ENCODE data around the gene PRM1. TPM values are rescaled to one million over a fixed set of nuclear protein-coding genes. Genes with fewer than 3 reads are reported as not detected.
"Not testable (repeated sequence)": the region's sequence is repeated elsewhere in the genome, so short reads cannot be mapped to it uniquely, and the experiment has no call there.

The PRM1 gene
- polyA plus RNA-seq, 3 donors, result not detected

GRCh38 chr16:11298143-11298900, 17.2 kb upstream of the PRM1 start:
- DNase-seq, result no peak

- DNase-seq, result no peak
Observed at GRCh38 chr16:11297492-11298142, 16.5 kb upstream of the PRM1 start.

DNA sequence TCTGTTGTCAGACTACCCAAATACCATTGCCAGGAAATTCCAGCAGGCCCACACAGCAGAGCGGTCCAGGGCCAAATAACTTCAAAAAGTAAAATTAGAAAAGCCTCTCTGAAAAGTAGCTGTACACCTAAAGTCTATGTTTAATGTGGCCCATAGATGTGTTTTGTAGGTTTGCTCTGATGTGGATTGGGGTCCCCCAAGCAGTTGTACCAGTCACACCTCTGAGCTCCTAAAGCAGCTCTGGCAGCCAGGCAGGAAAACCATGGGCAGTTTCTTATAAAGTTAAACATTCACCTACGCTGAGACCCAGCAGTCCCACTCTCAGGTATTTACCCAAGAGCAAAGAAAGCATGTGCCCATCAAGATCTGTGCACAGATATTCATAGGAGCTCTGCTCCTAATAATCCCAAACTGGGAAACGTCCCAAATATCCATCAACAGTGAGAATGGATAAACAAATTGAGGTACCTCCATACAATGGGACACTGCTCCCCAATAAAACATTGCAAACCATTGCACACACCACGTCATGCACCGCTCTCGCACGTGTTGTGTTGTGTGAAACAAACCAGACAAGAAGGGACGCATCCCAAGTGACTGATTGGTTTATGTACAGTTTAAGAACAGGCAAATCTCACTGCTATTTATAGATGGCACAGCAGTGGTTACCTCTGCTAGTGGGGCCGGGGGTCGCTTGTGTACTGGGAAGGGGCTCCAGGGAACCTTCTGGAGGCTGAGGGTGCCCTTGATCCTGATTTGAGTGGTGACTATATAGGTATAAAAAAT, 15.8 kb upstream of the PRM1 start:
- DNase-seq, result no peak

- DNase-seq, result no peak
Observed at GRCh38 chr16:11296351-11296705, 15.2 kb upstream of the PRM1 start.

GRCh38 chr16:11295672-11296071, 14.5 kb upstream of the PRM1 start:
- no peak for DNase-seq

DNA sequence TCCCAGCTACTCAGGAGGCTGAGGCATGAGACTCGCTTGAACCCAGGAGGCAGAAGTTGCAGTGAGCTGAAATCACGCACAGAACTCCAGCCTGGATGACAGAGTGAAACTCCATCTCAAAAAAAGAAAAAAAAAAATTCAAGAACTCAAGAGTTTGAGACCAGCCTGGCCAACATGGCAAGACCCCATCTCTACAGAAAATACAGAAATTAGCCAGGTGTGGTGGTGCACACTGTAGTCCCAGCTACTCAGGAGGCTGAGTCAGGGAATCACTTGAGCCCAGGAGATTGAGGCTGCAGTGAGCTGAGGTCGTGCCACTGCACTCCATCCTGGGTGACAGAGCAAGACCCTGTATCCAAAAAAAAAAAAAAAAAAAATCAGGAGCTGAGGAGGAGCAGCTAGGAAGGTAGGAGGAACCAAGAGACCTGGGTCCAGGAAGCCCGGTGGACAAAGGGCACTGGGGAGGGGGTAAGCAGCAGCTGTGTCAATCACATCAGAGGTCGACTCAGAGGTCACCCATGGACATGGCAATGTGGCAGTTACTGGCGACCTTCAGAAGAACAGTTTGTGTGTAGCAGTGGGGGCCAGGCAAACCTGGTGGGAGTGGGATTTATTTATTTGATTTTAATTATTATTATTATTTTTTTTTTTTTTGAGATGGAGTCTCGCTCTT, 11.1 kb upstream of the PRM1 start:
- DNase-seq, result no peak

DNA sequence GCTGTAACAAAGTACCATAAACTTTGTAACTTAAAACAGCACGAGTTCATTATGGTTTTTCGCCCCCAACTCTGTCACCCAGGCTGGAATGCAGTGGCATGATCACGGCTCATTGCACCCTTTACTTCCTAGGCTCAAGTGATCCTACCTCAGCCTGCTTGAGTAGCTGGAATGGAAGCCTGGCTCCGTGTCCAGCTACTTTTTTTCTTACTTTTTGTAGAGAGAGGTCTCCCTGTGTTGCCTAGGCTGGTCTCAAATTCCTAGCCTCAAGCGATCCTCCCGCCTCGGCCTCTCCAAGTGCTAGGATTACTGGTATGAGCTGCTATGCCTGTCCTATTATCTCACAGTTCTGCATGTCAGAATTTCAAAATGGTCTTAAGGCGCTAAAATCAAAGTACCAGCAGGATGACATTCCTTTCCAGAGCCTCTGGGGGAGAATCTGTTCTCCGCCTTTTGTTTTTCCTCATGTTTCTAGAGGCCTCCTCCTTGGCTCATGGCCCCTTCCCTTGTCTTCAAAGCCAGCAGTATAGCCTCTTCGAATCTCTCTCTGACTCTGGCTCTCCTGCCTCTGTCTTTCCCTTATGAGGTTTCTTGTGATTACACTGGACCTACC, 10.1 kb upstream of the PRM1 start:
- DNase-seq, result no peak

GRCh38 chr16:11290102-11290893, 9.2 kb upstream of the PRM1 start:
- DNase-seq, result no peak

GRCh38 chr16:11289696-11290095, 8.6 kb upstream of the PRM1 start:
- not testable (repeated sequence) for DNase-seq

DNA sequence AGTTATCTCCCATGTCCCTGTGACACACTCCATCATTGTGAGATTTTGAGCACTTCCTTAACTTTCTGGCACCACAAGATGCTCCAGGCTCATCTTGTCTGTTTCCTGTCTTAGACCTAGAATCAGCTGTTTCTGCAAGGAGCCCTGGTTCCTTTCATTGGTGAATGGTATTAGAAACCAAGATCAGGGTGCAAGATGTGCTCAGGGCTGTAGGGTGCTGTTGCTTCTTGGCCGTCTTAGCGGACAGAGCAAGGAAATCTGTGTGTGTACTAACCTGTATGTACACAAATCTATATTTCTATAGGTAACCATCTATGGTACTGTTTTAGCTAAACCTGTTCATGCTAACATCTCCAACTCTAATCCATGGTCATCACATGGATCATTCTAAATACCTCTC, 8.1 kb upstream of the PRM1 start:
- DNase-seq, result no peak

GRCh38 chr16:11285842-11286241, 4.7 kb upstream of the PRM1 start:
- no peak for DNase-seq

DNA sequence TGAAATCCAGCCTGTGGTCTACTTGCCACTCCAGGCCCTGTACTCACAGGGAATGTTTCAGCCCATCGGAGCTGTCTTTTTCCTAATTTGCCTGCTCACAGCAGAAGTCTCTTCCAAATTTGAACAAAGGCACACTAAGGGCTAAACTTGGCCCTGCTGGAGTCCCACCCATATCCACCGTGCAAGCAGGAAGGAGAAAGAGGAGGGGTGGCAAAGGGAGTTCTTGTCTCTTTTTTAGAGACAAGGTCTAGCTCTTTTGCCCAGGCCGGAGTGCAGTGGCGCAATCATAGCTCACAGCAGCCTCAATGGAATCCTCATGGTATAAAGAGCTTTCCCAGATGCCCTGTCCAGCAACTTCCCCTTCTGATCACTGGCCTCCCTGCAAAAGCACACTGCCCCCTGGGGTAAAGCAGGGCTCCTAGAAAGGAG, 2.7 kb upstream of the PRM1 start:
- DNase-seq, result no peak

DNA sequence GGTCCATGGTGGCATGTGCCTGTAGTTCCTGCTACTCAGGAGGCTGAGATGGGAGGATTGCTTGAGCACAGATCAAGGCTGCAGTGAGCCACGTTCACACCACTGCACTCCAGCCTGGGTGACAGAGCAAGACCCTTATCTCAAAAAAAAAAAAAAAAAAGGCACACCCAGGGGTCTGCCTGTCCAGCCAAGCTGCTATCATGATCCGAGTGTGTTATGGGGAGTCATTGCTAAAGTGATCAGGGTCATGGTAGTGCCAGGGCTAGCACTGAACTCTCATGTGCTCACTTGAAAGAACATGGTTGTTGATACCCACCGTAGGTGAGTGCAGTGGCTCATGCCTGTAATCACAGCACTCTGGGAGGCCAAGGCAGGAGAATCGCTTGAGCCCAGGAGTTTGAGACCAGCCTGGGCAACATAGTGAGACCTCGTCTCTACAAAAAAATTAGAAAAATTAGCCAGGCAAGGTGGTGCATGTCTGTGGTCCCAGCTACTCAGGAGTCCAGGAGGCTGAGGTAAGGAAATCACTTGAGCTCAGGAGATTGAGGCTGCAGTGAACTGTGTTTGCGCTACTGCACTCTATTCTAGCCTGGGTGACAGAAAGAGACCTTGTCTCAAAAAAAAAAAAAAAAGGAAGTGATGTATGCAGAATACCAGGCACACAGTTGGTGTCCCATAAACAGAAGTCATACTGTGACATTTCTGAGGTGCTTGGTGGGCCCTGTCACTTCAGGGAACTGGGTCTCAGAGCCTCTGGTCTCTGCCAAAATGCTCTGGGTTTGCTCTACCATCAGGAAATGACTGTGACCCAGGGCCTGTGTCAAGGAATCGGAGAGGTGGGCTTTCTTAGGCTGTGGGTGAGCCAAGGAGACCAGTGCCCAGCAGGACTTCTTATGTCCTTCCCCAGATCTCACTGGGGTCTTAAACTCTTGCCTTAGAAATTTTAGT, 2.2 kb downstream of the PRM1 start:
- DNase-seq, result no peak

- DNase-seq, result no peak
Observed at GRCh38 chr16:11277607-11278337, 3.4 kb downstream of the PRM1 start.

GRCh38 chr16:11276896-11277593, 4.1 kb downstream of the PRM1 start:
- no peak for DNase-seq

DNA sequence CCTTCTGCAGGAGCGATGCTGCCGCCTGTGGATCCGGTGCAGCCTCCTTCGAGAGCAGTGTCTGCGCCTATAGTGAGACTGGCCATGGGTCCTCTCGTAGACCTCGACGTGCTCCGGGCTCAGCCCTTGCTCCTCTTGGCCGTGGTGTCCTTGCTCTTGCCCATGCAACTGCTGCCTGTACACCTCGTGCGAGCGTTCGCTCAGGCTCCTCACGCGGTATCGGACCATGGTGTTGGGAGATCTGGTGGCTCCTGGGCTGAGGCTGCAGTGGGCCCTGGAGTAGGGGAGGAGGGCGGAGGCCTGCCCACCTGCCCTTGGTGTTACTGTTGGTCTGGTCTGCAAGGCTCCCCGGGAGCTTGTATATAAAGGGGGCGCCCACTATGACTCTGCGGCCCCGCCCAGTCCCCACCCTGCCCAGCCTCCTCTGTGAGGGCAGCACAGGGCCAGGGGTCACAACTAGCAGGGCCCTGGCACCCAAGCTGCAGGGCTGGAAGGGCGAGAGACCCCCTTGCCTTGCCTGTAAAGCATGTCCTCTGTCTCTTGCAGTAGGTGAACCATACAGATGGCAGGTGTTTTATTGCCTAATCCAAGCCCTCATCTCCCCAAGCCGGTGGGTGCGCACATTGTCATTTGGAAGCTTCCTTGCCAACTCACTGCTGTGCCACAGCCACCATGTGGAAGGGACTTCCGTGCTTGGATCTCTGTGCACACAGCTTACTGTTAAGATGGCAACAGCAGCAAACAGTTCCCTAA, 4.8 kb downstream of the PRM1 start, which contains the start of gene PRM2:
Gene PRM2, minus strand, starts transcription at position 338 of the 753 bp plus-strand sequence. Its CDS starts 110 bp downstream, at position 228.
- no peak for DNase-seq

DNA sequence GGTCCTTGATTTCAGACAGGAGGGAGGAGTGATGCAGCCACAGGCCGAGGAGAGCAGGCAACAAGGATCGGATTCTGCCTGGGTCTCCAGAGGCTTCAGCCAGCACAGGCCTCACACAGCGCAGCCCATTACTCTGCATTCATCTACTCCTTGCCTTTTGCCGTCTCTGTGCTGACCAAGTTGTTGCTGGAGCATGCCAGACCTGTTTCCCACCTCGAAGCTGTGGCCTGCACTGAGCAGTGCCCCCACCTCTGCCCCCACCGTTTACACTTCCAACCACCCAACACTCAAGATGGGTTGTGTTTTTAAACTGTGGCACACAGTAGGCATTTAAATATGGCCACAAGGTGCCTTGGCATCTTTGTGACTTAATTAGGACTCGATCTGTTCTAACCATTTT, 6.2 kb downstream of the PRM1 start:
- DNase-seq, result no peak
